IPS-20b (cell line): Measurements from ENCODE around the gene CFAP119.

Experiments
- H3K27ac ChIP-seq: one replicate; pipeline ENCODE4 v1.5.1; 2013; ENCODE audit warnings: low read length
- H3K27me3 ChIP-seq: 2 replicates; pipeline ENCODE4 v1.6.1; 2013; ENCODE audit warnings: mild to moderate bottlenecking, low read length, inconsistent platforms; ENCODE audit not compliant: insufficient read depth
- H3K36me3 ChIP-seq: 2 replicates; pipeline ENCODE4 v1.6.1; 2013; ENCODE audit warnings: low read depth, mild to moderate bottlenecking, inconsistent platforms, low read length, moderate library complexity; ENCODE audit not compliant: insufficient read depth
- H3K4me1 ChIP-seq: 2 replicates; pipeline ENCODE4 v1.6.1; 2013; ENCODE audit warnings: mild to moderate bottlenecking, control low read depth, inconsistent platforms, low read length, moderate library complexity; ENCODE audit not compliant: insufficient read depth
- H3K4me3 ChIP-seq: 2 replicates; pipeline ENCODE4 v1.5.1; 2013; ENCODE audit warnings: mild to moderate bottlenecking, low read length, inconsistent platforms
- H3K9ac ChIP-seq: 2 replicates; pipeline ENCODE4 v1.6.1; 2013; ENCODE audit warnings: low read depth, mild to moderate bottlenecking, inconsistent platforms, low read length, moderate library complexity
- H3K9me3 ChIP-seq: 2 replicates; pipeline ENCODE4 v1.6.1; 2013; ENCODE audit warnings: mild to moderate bottlenecking, low read depth, low read length, inconsistent platforms; ENCODE audit not compliant: insufficient read depth

Gene CFAP119

DNA sequence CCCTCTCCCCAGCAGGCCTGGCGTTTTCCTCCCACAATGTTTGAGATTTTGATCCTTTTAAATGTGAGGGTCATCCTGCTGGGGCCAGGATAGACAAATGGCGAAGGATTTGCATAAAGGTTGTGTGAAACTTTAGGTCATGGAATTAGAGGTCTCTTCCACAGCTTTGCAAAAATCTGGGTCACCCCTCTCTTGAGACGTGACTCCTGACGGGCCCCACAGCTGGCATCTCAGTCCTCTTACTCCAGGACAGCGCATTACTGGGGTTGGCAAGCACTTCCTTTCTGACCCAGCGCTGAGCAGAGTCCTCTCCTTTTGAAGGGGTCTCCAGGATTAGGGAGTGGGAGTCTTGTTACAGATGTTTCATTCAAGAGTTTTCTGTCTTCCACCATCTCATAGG lies 17.7 kb upstream of the CFAP119 start:
- Histone ChIP-seq H3K9me3 (no peaks in the 10 kb centered on the region), H3K9ac (no peak overlapping the region), H3K27ac (no peak overlapping the region), H3K36me3 (peaks cover 34% of the 10 kb centered on the region), H3K4me1 (peaks cover 6% of the 10 kb centered on the region; the same call in 1 of the 2 replicates), H3K4me3 (no peak overlapping the region), H3K27me3 (peaks cover 7% of the 10 kb centered on the region; the same call in 1 of the 2 replicates)

- Histone ChIP-seq H3K4me3 (no peak overlapping the region), H3K27ac (no peak overlapping the region), H3K36me3 (peaks cover 40% of the 10 kb centered on the region), H3K4me1 (peaks cover 6% of the 10 kb centered on the region; the same call in 1 of the 2 replicates), H3K9me3 (no peaks in the 10 kb centered on the region), H3K9ac (0 out of 2 replicates have a peak overlapping the region, but pooled peaks have one; percentile 6), H3K27me3 (peaks cover 7% of the 10 kb centered on the region; the same call in 1 of the 2 replicates)
Observed at GRCh38 chr16:30778549-30779244, 16.8 kb upstream of the CFAP119 start.

DNA sequence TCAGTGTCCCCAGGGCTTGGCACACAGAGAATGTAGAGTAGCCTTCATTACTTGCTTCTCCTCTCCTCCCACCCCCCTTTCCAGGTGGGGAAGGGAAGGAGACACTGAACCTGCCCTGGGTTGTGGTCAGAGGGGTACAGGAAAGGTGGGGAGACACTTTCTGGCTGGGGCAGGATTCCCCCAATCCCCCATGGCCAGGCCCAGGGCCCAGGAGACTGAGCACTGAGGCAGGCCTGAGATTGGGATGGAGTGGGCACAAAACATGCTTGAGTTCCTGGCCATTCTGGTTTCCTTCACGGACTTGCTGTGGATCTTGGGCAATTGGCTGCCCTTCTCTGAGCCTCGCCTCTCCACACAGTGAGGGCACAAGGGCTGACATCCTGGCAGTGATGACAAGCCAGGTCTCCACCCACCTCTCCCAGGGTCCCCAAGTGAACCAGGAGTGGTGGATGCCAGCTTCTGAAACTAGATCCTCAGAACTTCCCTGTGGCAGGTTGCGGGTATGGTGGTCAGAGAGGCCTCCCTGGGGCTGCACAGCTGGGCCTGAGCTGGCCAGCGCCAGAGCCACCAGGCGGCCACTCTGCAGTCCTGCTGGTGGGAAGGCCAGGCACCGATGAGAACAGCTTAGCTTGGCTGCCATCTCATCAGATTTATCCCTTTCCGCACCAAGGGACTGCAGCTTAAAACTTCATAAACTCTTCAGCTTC lies 15.9 kb upstream of the CFAP119 start:
- Histone ChIP-seq H3K9ac (no peak overlapping the region), H3K4me1 (peaks cover 6% of the 10 kb centered on the region; the same call in 1 of the 2 replicates), H3K9me3 (no peaks in the 10 kb centered on the region), H3K4me3 (no peak overlapping the region), H3K36me3 (peaks cover 39% of the 10 kb centered on the region), H3K27me3 (peaks cover 7% of the 10 kb centered on the region; the same call in 1 of the 2 replicates), H3K27ac (no peak overlapping the region)

GRCh38 chr16:30775392-30776188 lies 13.7 kb upstream of the CFAP119 start:
- Histone ChIP-seq H3K4me1 (peaks cover 6% of the 10 kb centered on the region; the same call in 1 of the 2 replicates), H3K9me3 (no peaks in the 10 kb centered on the region), H3K4me3 (peak overlapping the region; percentile 89), H3K9ac (peak overlapping the region; percentile 93), H3K27me3 (peaks cover 7% of the 10 kb centered on the region; the same call in 1 of the 2 replicates), H3K27ac (peak overlapping the region; percentile 91), H3K36me3 (peaks cover 40% of the 10 kb centered on the region)

- Histone ChIP-seq H3K4me1 (peaks cover 6% of the 10 kb centered on the region; the same call in 1 of the 2 replicates), H3K27ac (no peak overlapping the region), H3K9me3 (no peaks in the 10 kb centered on the region), H3K4me3 (peak overlapping the region; percentile 89; the same call in 1 of the 2 replicates), H3K9ac (peak overlapping the region; percentile 93; the same call in 1 of the 2 replicates), H3K27me3 (peaks cover 7% of the 10 kb centered on the region; the same call in 1 of the 2 replicates), H3K36me3 (peaks cover 45% of the 10 kb centered on the region)
Observed at GRCh38 chr16:30775131-30775391, 13.2 kb upstream of the CFAP119 start.

DNA sequence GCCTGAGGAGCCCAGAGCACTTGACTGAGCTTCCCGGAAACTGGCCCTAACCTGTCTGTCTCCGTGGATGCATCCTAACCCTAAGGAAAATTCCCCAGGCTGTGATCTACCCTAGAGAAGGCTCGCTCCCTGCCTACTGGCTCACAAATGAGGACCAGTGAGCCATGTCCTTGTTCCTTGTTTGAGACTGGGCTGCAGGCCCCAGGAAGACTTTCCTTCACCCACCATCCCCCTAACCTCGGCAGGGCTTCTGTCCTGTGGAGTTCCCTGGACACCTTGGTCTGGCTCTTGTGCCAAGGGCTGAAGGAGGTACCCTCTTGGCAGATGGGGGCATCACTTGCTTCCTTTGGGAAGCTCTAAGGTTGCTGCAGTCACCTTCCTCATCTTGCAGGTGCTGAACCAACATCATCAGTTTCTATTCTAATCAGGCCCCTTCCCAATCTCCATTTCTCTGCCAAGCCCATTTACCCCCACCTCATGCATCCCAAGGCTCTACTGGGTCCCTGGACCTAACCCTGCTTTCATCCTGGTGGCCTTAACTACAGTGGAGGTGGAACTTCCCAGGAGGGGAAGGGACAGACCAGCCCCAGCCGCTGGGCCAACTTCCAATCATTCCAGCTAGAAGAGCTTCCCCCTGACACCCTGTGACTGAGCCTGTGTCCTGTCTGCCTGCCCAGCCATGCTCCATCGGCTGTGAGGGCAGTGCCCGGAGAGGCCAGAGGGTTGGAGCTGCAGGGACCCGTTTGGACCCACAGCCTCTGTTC lies 12.7 kb upstream of the CFAP119 start:
- Histone ChIP-seq H3K4me3 (peak overlapping the region; percentile 89; the same call in 1 of the 2 replicates), H3K36me3 (peaks cover 50% of the 10 kb centered on the region), H3K27ac (no peak overlapping the region), H3K4me1 (peaks cover 6% of the 10 kb centered on the region; the same call in 1 of the 2 replicates), H3K9ac (peak overlapping the region; percentile 93; the same call in 1 of the 2 replicates), H3K27me3 (peaks cover 7% of the 10 kb centered on the region; the same call in 1 of the 2 replicates), H3K9me3 (no peaks in the 10 kb centered on the region)

DNA sequence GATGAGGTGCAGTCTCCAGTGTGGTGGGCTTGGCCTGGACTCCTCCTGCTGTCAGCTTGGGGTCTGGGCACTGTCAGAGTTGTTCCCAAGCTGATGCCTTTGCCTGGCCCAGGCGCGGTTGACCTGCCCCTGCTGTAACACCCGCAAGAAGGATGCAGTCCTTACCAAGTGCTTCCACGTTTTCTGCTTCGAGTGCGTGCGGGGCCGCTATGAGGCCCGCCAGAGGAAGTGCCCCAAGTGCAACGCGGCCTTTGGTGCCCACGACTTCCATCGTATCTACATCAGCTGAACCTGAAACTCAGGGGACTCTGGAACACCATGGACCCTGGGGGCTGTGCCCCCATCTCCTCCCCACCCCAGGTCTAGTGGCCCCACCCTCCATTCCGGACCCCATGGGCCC lies 12.0 kb upstream of the CFAP119 start:
- no peak overlapping the region for H3K9ac ChIP-seq
- no peak overlapping the region for H3K4me3 ChIP-seq
- peaks cover 2% of the 10 kb centered on the region; the same call in 1 of the 2 replicates for H3K4me1 ChIP-seq
- peaks cover 58% of the 10 kb centered on the region for H3K36me3 ChIP-seq
- H3K27ac ChIP-seq = no peak overlapping the region
- peaks cover 7% of the 10 kb centered on the region; the same call in 1 of the 2 replicates for H3K27me3 ChIP-seq
- H3K9me3 ChIP-seq = no peaks in the 10 kb centered on the region

DNA sequence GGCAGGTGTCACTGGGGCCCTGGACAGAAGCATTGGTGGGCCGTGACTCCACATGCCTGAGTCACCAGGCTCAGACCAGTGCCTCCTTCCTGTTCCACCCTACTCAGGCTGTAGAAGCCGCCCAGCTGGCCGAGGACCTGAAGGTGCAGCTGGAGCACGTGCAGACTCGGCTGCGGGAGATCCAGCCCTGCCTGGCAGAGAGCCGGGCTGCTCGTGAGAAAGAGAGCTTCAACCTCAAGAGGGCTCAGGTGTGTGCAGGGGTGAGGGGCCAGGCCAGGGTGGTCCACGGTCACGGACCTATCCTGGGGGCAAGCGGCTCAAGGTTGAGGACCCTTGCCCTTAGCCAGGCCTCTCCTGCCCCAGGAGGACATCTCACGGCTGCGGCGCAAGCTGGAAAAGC lies 9.9 kb upstream of the CFAP119 start:
- Histone ChIP-seq H3K9me3 (no peaks in the 10 kb centered on the region), H3K36me3 (peaks cover 79% of the 10 kb centered on the region), H3K9ac (no peak overlapping the region), H3K4me3 (no peak overlapping the region), H3K27me3 (peaks cover 1% of the 10 kb centered on the region; the same call in 1 of the 2 replicates), H3K27ac (no peak overlapping the region), H3K4me1 (no peaks in the 10 kb centered on the region)

GRCh38 chr16:30769379-30770089 lies 7.7 kb upstream of the CFAP119 start:
- peaks cover 98% of the 10 kb centered on the region for H3K36me3 ChIP-seq
- no peak overlapping the region for H3K4me3 ChIP-seq

DNA sequence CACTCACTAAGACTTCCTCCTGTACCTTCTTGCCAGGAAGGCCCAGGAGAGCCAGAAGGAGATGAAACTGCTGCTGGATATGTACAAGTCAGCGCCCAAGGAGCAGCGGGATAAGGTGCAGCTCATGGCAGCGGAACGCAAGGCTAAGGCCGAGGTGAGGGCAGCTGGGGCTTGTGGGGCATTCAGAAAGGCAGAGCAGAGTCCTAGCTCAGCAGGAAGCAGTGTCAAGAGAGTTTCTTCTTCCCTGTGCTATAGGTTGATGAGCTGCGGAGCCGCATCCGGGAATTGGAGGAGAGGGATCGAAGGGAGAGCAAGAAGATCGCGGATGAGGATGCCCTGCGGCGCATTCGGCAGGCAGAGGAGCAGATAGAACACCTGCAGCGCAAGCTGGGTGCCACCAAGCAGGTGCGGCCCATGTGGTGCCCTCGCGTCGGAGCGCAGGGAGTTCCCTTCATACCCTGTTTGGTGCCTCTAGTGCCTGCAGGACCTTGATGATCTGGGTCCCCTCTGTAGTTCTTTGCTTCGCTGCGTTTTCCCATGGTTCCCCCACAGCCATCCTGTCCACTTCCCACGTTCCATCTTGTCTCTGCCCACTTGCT lies 6.8 kb upstream of the CFAP119 start:
- Histone ChIP-seq H3K4me1 (no peaks in the 10 kb centered on the region; the same call in 1 of the 2 replicates), H3K36me3 (peaks cover 98% of the 10 kb centered on the region), H3K27ac (no peak overlapping the region), H3K4me3 (no peak overlapping the region), H3K9me3 (no peaks in the 10 kb centered on the region), H3K9ac (no peak overlapping the region), H3K27me3 (no peaks in the 10 kb centered on the region)

More at GRCh38 chr16:30769379-30770089, 7.7 kb upstream of the CFAP119 start:
- no peak overlapping the region for H3K27ac ChIP-seq
- no peaks in the 10 kb centered on the region for H3K4me1 ChIP-seq
- H3K9ac ChIP-seq = no peak overlapping the region
- H3K9me3 ChIP-seq = no peaks in the 10 kb centered on the region
- H3K27me3 ChIP-seq = no peaks in the 10 kb centered on the region
